Activated CD4-positive, alpha-beta T cell treated with anti-CD3 and anti-CD28 coated beads, Interleukin-2, amount 50 U/mL, for 16 hours (primary cell): ENCODE data around the gene SRSF8.
"Not testable (repeated sequence)": the region's sequence is repeated elsewhere in the genome, so short reads cannot be mapped to it uniquely, and the experiment has no call there.

Experiments used
- DNase-seq: peaks from one replicate; pipeline ENCODE4 v3.0.0-alpha.2; 2020

SRSF8 gene

DNA sequence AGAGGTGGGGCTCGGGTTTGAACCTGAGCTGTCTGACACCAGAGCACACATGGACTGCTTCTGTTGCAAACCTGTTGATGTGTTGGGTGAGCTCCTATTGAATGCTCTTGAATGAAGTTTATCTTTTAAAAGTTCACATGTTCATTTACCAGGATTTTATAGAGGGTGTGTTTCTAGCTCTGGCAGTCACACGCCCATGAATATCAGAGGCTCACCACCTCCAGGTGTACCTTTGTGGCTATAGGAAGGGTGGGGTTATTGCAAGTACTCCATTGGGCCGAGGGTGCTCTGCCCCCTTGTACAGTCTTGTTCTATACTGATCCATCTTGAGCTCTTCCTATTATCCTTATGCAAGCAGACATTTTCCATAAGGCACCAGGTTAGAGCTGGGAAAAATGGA is 32.1 kb downstream of the SRSF8 start:
- DNase-seq = no peak

DNA sequence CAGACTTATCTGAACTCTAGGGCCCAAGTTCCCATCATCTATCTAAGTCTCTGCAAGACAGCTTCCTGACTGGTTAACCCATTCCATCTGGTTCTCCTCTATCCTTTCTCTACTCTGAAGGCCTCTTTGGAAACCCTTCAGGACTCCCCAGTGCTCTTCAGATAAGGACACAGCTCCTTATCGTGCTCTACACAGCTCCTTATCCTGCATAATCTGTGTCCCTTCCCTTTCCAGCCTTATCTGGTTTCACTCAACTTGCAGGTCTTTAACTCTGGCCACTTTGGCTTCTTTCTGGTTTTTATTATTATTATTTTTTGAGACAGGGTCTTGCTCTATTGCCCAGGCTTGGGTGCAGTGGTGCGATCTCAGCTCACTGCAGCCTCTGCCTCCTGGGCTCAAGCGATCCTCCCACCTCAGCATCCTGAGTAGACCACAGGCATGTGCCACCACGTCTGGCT is 33.5 kb downstream of the SRSF8 start:
- DNase-seq = no peak

GRCh38 chr11:95100856-95101507 is 34.3 kb downstream of the SRSF8 start:
- DNase-seq = no peak

DNA sequence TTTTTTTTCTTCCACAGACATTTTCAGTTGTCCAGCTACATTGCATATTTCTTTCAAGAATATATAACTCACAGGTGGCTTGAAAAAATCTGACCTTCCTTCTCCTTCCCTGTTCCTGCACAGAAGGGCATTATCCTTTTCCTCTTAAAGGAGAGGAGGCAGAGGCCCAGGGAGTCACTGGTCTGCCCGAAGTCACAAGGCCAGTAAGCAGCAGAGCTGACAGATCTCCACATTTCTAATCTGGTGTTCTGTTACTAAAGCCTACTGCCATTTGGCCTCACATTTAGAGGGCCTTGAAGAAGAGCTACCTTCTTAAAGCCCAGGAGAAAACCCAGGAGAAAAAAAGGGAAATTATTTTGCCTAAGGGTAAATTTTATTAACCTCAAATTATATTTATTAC is 35.2 kb downstream of the SRSF8 start:
- DNase-seq = no peak

DNA sequence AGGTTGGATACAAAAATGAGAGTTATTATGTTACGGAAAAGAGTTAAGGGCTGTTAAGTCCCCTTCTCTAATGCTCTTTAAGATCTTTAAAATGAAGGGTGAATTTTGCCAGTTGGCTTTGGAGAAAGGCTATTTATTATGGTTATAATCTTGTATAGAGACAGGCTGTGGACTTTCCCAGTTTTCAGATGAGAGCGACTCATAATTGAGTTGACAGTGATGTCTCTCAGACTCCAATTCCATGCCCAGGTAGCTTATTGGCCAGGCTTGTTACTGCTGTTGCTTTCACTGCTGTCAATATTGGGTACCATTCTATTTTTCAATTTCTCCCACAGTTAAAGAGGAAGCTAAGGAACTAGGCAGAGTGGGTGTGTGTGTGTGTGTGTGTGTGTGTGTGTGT is 36.0 kb downstream of the SRSF8 start:
- DNase-seq = no peak

DNA sequence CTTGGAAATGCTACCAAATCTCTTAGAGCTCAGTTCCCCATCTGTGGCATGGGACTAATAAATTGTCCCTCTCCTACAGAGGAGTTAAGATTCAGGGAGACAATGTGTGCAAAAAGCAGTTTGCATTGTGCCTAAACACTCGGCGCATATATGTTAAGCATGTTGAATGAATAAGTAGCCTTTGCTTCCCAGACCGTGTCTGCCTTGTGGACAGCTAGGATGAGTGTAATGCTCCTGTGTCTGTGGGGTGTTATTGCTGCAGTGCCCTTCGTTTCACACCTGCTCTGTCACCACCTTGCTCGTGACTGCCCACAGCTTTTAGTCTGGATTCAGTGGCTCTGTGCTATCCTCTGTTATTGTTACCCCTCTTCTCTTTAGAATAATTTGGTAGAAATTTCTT is 37.0 kb downstream of the SRSF8 start:
- no peak for DNase-seq

GRCh38 chr11:95104121-95104830 is 37.6 kb downstream of the SRSF8 start:
- no peak for DNase-seq

- DNase-seq = no peak
These were observed 38.1 kb downstream of the SRSF8 start for GRCh38 chr11:95104856-95105255.

- no peak for DNase-seq
These were observed 41.5 kb downstream of the SRSF8 start for GRCh38 chr11:95108159-95108611.

- DNase-seq = no peak
These were observed 42.2 kb downstream of the SRSF8 start for GRCh38 chr11:95108671-95109551.

- not testable (repeated sequence) for DNase-seq
These were observed 44.8 kb downstream of the SRSF8 start for GRCh38 chr11:95111471-95111870.

- no peak for DNase-seq
These were observed 45.3 kb downstream of the SRSF8 start for GRCh38 chr11:95111923-95112540.

GRCh38 chr11:95115597-95115996 is 48.9 kb downstream of the SRSF8 start:
- DNase-seq = no peak

- DNase-seq = peak; percentile 21
These were observed 52.8 kb downstream of the SRSF8 start for GRCh38 chr11:95119361-95120060.
